ENCODE measurements around the gene UBE2L5. TPM values are rescaled to one million over a fixed set of nuclear protein-coding genes. Genes with fewer than 3 reads are reported as not detected.
A peak's percentile ranks its signal among the peaks of the same experiment; 100 is the strongest.

Gene UBE2L5
- total RNA-seq, 3 donors from 2014 or later, result 0.98 to 1.3 TPM; not detected in 1

DNA sequence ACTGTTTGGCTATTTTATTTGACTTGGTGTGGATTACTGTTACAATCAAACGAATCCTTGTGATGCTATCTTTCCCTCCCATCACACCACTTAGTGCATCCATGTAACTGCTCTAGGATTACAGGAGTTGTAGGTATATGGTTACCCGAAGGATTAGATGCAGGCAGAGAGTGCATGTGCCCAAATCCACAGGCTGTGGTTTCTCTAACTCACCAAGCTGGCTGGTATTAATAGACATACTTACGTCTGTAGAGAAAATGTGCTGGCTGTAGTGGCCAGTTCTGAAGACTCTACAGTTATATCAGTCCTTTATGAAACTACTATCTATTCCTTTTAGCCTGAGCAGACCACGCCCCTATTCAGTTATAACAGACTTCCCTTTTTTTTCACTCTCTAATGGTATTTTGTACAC, 44.6 kb downstream of the UBE2L5 start:
- intact Hi-C loops (cut with DNase I; ENCODE audit: low total_unique reads), result loop anchor here (10.0 kb wide), 2 partner anchors 148 to 332 kb away; partner anchors contain the start of gene USPL1
- TF ChIP-seq POLR2A (IDR thresholded peaks at IDR 0.05) (no peak), POLR2AphosphoS5 (IDR thresholded peaks at IDR 0.05) (no peak)
- TF ChIP-seq, protein P1, sequence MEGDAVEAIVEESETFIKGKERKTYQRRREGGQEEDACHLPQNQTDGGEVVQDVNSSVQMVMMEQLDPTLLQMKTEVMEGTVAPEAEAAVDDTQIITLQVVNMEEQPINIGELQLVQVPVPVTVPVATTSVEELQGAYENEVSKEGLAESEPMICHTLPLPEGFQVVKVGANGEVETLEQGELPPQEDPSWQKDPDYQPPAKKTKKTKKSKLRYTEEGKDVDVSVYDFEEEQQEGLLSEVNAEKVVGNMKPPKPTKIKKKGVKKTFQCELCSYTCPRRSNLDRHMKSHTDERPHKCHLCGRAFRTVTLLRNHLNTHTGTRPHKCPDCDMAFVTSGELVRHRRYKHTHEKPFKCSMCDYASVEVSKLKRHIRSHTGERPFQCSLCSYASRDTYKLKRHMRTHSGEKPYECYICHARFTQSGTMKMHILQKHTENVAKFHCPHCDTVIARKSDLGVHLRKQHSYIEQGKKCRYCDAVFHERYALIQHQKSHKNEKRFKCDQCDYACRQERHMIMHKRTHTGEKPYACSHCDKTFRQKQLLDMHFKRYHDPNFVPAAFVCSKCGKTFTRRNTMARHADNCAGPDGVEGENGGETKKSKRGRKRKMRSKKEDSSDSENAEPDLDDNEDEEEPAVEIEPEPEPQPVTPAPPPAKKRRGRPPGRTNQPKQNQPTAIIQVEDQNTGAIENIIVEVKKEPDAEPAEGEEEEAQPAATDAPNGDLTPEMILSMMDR (IDR thresholded peaks at IDR 0.05), result no peak
- DNase-seq (ENCODE audit: low spot score in 2 of 2), result no peak
- no peaks in the 10 kb centered on the region for H3K36me3 ChIP-seq
- H3K27me3 ChIP-seq, result no peaks in the 10 kb centered on the region
- H3K4me3 ChIP-seq, result no peak overlapping the region
- peaks cover 0 to 8% of the 10 kb centered on the region in 2 donors for H3K4me1 ChIP-seq
- H3K27ac ChIP-seq, result no peak overlapping the region
- no peaks in the 10 kb centered on the region for H3K9me3 ChIP-seq

DNA sequence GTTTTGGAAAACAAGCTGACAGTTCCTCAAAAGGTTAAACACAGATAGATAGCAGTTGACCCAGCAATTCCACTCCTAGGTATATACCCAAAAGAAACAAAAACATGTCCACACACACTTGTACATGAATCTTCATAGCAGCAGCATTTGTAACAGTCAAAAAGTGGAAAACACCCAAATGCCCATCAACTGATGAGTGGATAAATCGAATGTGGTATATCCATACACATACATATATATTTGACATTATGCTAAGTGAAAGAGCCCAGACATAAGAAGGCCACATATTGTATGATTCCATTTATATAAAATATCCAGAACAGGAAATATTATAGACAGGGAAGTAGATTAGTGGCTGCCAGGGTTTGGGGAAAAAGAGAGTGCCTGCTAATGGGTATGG, 51.4 kb downstream of the UBE2L5 start:
- no peak for TF ChIP-seq POLR2A (IDR thresholded peaks at IDR 0.05)
- TF ChIP-seq POLR2AphosphoS5 (IDR thresholded peaks at IDR 0.05), result no peak
- TF ChIP-seq, protein P1 (IDR thresholded peaks at IDR 0.05), result no peak
- Histone ChIP-seq H3K36me3 (no peaks in the 10 kb centered on the region), H3K27ac (no peak overlapping the region), H3K9me3 (no peaks in the 10 kb centered on the region), H3K4me3 (no peak overlapping the region), H3K4me1 (no peaks in the 10 kb centered on the region), H3K27me3 (no peaks in the 10 kb centered on the region)
- intact Hi-C loops (cut with DNase I; ENCODE audit: low total_unique reads), result no loop called here
- DNase-seq (ENCODE audit: low spot score in 2 of 2), result no peak

DNA sequence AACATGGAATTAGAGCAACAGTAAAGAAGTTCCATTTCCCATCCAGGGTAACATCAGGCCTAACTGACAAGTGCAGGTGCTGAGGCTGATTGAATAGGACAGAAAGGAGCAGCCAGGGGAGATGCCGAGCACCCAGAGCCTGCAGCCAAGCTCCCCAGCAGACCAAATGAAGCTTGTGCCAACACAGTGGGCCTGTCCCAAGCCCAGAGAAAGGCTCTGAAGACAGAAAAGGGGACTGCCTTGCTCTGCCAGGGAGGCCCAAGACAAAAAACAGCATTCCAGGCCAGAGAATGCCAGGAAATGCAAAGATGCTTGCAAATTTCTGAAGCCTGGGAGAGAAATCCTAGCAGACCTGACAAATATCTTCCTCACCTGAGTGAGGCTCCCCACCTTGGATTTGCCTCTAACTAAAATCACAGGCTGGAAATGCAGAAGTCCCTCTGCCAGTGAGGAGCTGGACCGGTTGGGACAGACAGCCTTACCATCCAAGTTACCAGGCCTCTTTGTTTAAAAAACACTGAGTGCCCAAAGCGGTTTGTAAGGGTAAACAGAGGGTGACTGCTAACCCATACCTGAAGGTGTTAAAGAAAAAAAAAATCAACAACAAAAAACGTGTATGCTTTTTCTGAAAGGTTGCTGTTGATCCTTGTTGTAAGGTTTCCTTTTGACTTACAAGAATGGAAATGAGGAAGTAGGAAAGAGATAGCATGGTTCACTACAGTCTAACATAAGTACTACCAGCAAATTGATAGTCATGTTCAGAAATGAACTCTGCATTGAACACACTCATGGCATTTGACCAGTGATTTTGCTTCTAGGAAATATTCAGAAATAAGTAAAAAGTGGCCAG, 55.3 kb downstream of the UBE2L5 start:
- no peak for DNase-seq (ENCODE audit: low spot score in 2 of 2)
- Histone ChIP-seq H3K27ac (peak overlapping the region; percentile 32 to 41), H3K36me3 (no peaks in the 10 kb centered on the region), H3K9me3 (no peaks in the 10 kb centered on the region), H3K4me1 (no peaks in the 10 kb centered on the region), H3K4me3 (no peak overlapping the region), H3K27me3 (no peaks in the 10 kb centered on the region)
- intact Hi-C loops (cut with DNase I; ENCODE audit: low total_unique reads), result no loop called here
- TF ChIP-seq, protein P1 (IDR thresholded peaks at IDR 0.05), result no peak

Other genes starting within 250 kb of the UBE2L5 start
- gene KATNAL1, start 114.9 kb upstream of the UBE2L5 start, total RNA-seq, result 10 to 100 TPM; 14.6 to 23.8 (median 17.0) TPM
- 100 to 1,000 TPM; 185 to 269 (median 262) TPM for gene HMGB1, start 43.4 kb downstream of the UBE2L5 start, total RNA-seq
- gene USPL1, start 195.4 kb downstream of the UBE2L5 start, total RNA-seq, result 10 to 100 TPM; 27.8 to 40.0 (median 28.2) TPM